Epithelial cell of proximal tubule (primary cell): ENCODE measurements around the gene GREB1. TPM values are rescaled to one million over a fixed set of nuclear protein-coding genes. Genes with fewer than 3 reads are reported as not detected.

Experiments
- DNase-seq: peaks from one replicate; pipeline ENCODE4 v3.0.0-alpha.2; 2011; ENCODE audit warnings: low read depth
- H3K4me3 ChIP-seq: 2 replicates; pipeline ENCODE4 v1.5.1; 2011; ENCODE audit warnings: low read depth, mild to moderate bottlenecking, low read length
- CTCF ChIP-seq: conservative IDR thresholded peaks from 2 replicates; pipeline ENCODE4 v1.5.1; 2012; ENCODE audit warnings: low read depth, mild to moderate bottlenecking, low read length
- total RNA-seq: library from RNA; depleted of rRNA; stranded (reverse); fragments of >200 nt; gene quantifications from 2 replicates; pipeline ENCODE4 v1.2.3, GENCODE V29; 2015

The GREB1 gene
- total RNA-seq, 1 donor from 2014 or later, result 0.12 TPM

- H3K4me3 ChIP-seq, result no peak overlapping the region
- TF ChIP-seq CTCF, result no peak
- DNase-seq, result no peak
These were observed 112.7 kb downstream of the GREB1 start for GRCh38 chr2:11646530-11646929.

GRCh38 chr2:11647834-11648600, 114.2 kb downstream of the GREB1 start:
- no peak overlapping the region for H3K4me3 ChIP-seq
- DNase-seq, result no peak
- TF ChIP-seq CTCF, result peak; percentile 46

GRCh38 chr2:11649093-11649492, 115.2 kb downstream of the GREB1 start:
- no peak for TF ChIP-seq CTCF
- DNase-seq, result no peak

GRCh38 chr2:11651856-11652548, 118.2 kb downstream of the GREB1 start:
- no peak for DNase-seq
- no peak overlapping the region for H3K4me3 ChIP-seq
- TF ChIP-seq CTCF, result no peak

More at GRCh38 chr2:11649093-11649492, 115.2 kb downstream of the GREB1 start:
- no peak overlapping the region for H3K4me3 ChIP-seq

GRCh38 chr2:11652553-11652952, 118.7 kb downstream of the GREB1 start:
- TF ChIP-seq CTCF, result no peak
- H3K4me3 ChIP-seq, result no peak overlapping the region
- DNase-seq, result no peak

GRCh38 chr2:11655495-11655894, 121.7 kb downstream of the GREB1 start:
- DNase-seq, result no peak
- TF ChIP-seq CTCF, result no peak
- H3K4me3 ChIP-seq, result no peak overlapping the region
